Loucy (cell line): ENCODE data around the gene OXER1.

Source experiments
- H2AFZ ChIP-seq: fragments of 200-600 bp; sonication (generic); 2 replicates; pipeline ENCODE4 v1.6.0; 2016; ENCODE audit warnings: antibody characterized with exemption, mild to moderate bottlenecking, low read length, moderate library complexity
- H3F3A ChIP-seq: fragments of 200-600 bp; 2 replicates; pipeline ENCODE4 v1.6.0; 2016; ENCODE audit warnings: antibody characterized with exemption, low read depth, mild to moderate bottlenecking
- H3K27me3 ChIP-seq: fragments of 200-600 bp; sonication (generic); 2 replicates; pipeline ENCODE4 v1.6.1; 2014; ENCODE audit warnings: low read length, mild to moderate bottlenecking; ENCODE audit not compliant: insufficient read depth, poor library complexity, severe bottlenecking
- H3K36me3 ChIP-seq: fragments of 200-600 bp; sonication (generic); 2 replicates; pipeline ENCODE4 v1.6.1; 2016; ENCODE audit warnings: low read length; ENCODE audit not compliant: insufficient read depth
- H3K4me1 ChIP-seq: fragments of 200-600 bp; sonication (generic); 2 replicates; pipeline ENCODE4 v1.5.1; 2014; ENCODE audit warnings: low read length, mild to moderate bottlenecking; ENCODE audit not compliant: insufficient read depth, poor library complexity, severe bottlenecking
- H3K4me2 ChIP-seq: fragments of 200-600 bp; sonication (generic); 2 replicates; pipeline ENCODE4 v1.6.0; 2014; ENCODE audit warnings: antibody characterized with exemption, low read length, low read depth, mild to moderate bottlenecking; ENCODE audit not compliant: poor library complexity, severe bottlenecking
- H3K4me3 ChIP-seq: fragments of 200-600 bp; sonication (generic); 2 replicates; pipeline ENCODE4 v1.5.1; 2014; ENCODE audit warnings: low read length, mild to moderate bottlenecking, mixed read lengths; ENCODE audit not compliant: poor library complexity, severe bottlenecking
- H3K79me2 ChIP-seq: fragments of 200-600 bp; sonication (generic); 2 replicates; pipeline ENCODE4 v1.6.1; 2014; ENCODE audit warnings: low read length; ENCODE audit not compliant: insufficient read depth
- H3K9ac ChIP-seq: fragments of 200-600 bp; sonication (generic); 2 replicates; pipeline ENCODE4 v1.6.0; 2014; ENCODE audit warnings: mild to moderate bottlenecking, low read depth, low read length, moderate library complexity; ENCODE audit not compliant: poor library complexity, severe bottlenecking
- H3K9me2 ChIP-seq: fragments of 200-600 bp; sonication (generic); replicated peaks from 2 replicates; pipeline ENCODE4 v1.6.1; 2016; ENCODE audit warnings: low read depth, low read length, mixed read lengths
- H3K9me3 ChIP-seq: fragments of 200-600 bp; sonication (generic); 2 replicates; pipeline ENCODE4 v1.6.1; 2014; ENCODE audit warnings: mild to moderate bottlenecking, antibody characterized with exemption, low read length, low read depth; ENCODE audit not compliant: insufficient read depth
- H4K20me1 ChIP-seq: fragments of 200-600 bp; sonication (generic); 2 replicates; pipeline ENCODE4 v1.6.0; 2014; ENCODE audit warnings: antibody characterized with exemption, low read length, mild to moderate bottlenecking; ENCODE audit not compliant: insufficient read depth, poor library complexity, severe bottlenecking
- EZH2phosphoT487 ChIP-seq: fragments of 200-600 bp; IDR thresholded peaks from 2 replicates; pipeline ENCODE4 v1.6.1; 2018; ENCODE audit warnings: antibody characterized with exemption, mild to moderate bottlenecking, moderate library complexity, borderline replicate concordance
- TF ChIP-seq, protein P1 (sequence below): fragments of 200-600 bp; sonication (generic); conservative IDR thresholded peaks from 2 replicates; pipeline ENCODE4 v1.5.1; 2014; ENCODE audit warnings: mild to moderate bottlenecking, antibody characterized with exemption, low read length

Gene OXER1

DNA sequence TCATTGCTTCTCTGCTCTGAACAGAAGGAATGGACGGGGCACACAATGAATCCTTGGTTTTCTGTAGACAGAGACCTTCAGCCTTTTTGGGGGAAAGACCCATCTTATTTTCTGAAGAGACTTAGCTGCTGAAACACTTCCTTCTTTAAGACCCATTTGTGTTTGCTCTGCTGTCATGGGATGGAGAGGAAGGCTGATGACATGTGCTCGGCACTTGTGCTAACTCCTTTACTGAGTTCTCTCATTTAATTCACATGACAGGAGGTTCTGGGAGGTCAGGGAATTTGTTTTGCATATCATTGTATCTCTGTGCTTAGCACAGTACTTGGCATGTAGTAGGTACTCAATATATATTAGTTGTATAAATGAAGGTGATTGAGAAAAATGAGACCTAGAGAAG is 39.0 kb downstream of the OXER1 start:
- TF ChIP-seq EZH2phosphoT487: no peak
- TF ChIP-seq, protein P1, sequence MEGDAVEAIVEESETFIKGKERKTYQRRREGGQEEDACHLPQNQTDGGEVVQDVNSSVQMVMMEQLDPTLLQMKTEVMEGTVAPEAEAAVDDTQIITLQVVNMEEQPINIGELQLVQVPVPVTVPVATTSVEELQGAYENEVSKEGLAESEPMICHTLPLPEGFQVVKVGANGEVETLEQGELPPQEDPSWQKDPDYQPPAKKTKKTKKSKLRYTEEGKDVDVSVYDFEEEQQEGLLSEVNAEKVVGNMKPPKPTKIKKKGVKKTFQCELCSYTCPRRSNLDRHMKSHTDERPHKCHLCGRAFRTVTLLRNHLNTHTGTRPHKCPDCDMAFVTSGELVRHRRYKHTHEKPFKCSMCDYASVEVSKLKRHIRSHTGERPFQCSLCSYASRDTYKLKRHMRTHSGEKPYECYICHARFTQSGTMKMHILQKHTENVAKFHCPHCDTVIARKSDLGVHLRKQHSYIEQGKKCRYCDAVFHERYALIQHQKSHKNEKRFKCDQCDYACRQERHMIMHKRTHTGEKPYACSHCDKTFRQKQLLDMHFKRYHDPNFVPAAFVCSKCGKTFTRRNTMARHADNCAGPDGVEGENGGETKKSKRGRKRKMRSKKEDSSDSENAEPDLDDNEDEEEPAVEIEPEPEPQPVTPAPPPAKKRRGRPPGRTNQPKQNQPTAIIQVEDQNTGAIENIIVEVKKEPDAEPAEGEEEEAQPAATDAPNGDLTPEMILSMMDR: no peak
- no peaks in the 10 kb centered on the region for H3K79me2 ChIP-seq

DNA sequence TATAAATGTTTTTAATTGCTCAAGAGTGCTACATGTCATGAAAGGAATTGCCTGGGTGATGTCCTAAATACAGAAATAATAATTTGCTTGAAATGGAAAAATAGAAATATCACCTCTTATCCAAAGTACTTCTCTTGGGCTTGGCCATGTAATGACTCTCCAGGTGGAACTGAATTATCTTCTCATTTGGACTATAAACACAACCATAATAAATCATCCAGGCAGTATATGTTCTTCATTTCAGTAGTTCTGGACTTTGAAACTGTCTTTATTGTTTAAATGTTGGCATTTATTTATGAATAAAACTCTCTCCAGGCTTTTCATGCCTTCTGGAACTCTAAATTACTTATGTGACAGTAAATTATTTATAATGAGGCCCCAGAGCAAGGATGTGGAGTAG is 40.5 kb downstream of the OXER1 start:
- Histone ChIP-seq H3F3A (no peaks in the 10 kb centered on the region), H3K4me3 (no peak overlapping the region), H4K20me1 (no peaks in the 10 kb centered on the region), H3K4me2 (no peak overlapping the region), H3K9me3 (no peaks in the 10 kb centered on the region), H3K9ac (no peak overlapping the region), H3K4me1 (no peaks in the 10 kb centered on the region), H3K36me3 (no peaks in the 10 kb centered on the region), H2AFZ (no peak overlapping the region), H3K9me2 (no peaks in the 10 kb centered on the region), H3K79me2 (no peaks in the 10 kb centered on the region), H3K27me3 (no peaks in the 10 kb centered on the region)
- TF ChIP-seq, protein P1: no peak
- TF ChIP-seq EZH2phosphoT487: no peak

More for the DNA sequence above, 39.0 kb downstream of the OXER1 start:
- H3K27me3 ChIP-seq: no peaks in the 10 kb centered on the region
- H2AFZ ChIP-seq: no peak overlapping the region
- H3K9me2 ChIP-seq: no peaks in the 10 kb centered on the region
- H3K4me1 ChIP-seq: no peaks in the 10 kb centered on the region
- H3F3A ChIP-seq: no peaks in the 10 kb centered on the region
- no peaks in the 10 kb centered on the region for H3K36me3 ChIP-seq
- peaks cover 5% of the 10 kb centered on the region for H3K9me3 ChIP-seq
- H3K4me3 ChIP-seq: no peak overlapping the region
- no peaks in the 10 kb centered on the region for H4K20me1 ChIP-seq
- H3K4me2 ChIP-seq: no peak overlapping the region
- H3K9ac ChIP-seq: no peak overlapping the region

DNA sequence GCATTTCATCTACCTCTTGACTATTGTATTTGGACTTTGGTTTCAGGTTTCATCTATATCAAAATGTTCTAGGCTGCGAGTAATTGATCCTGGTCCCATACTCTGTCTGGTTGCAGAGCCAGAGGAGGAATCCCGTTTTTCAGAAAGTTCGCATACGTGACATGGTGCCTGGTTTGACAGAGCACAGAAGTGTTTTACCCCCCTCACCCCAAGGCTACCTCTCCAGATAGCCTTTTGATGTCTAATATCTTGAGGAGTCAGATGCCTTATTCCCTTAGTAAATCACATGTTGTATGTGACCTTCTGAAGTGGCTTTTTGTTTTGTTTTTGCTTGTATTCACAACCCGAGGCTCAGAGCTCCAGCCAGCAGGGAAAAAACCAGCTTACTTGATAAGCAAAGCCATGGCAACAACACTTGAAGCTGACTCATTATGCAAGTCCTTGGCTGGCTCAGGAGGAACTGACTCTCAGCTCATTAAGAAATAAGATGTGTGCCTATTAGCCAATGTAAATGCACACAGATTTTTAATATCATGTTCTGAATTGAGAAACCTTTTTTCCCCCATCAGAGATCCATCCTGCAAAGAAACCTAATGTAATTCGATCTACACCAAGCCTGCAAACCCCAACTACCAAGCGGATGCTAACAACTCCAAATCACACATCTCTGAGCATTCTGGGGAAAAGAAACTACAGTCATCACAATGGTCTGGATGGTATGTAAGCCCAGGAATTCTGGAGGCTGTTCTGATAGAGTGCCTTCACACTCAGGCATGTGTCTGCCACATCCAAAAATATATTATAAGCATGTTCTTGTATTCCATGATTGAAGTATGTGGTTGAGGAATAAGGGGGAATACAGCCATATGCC is 41.4 kb downstream of the OXER1 start:
- no peak overlapping the region for H2AFZ ChIP-seq
- no peak overlapping the region for H3K9ac ChIP-seq
- no peaks in the 10 kb centered on the region for H3K9me2 ChIP-seq
- no peaks in the 10 kb centered on the region for H3F3A ChIP-seq
- H3K36me3 ChIP-seq: no peaks in the 10 kb centered on the region
- H3K4me2 ChIP-seq: no peak overlapping the region
- H3K4me1 ChIP-seq: no peaks in the 10 kb centered on the region
- H3K4me3 ChIP-seq: no peak overlapping the region
- no peaks in the 10 kb centered on the region for H3K79me2 ChIP-seq
- no peaks in the 10 kb centered on the region for H3K9me3 ChIP-seq
- TF ChIP-seq EZH2phosphoT487: no peak
- TF ChIP-seq, protein P1: no peak
- H3K27me3 ChIP-seq: no peaks in the 10 kb centered on the region
- H4K20me1 ChIP-seq: no peaks in the 10 kb centered on the region
